Activated CD4-positive, alpha-beta T cell treated with anti-CD3 and anti-CD28 coated beads for 36 hours (primary cell): ENCODE data around the gene KRT33B. TPM values are rescaled to one million over a fixed set of nuclear protein-coding genes. Genes with fewer than 3 reads are reported as not detected.

Source experiments
- ATAC-seq: fragments of 200-7000 bp; cut with Tn5 transposase; one replicate; pipeline ENCODE4 v1.10.0; 2021; ENCODE audit warnings: mild to moderate bottlenecking, moderate library complexity
- CTCF ChIA-PET: fragments of 350-600 bp; sonication (Branson Sonifier 250); formaldehyde crosslinking; loops from one replicate; lab custom pipeline; 2021; ENCODE audit warnings: antibody characterized with exemption; lab: Charles Lee
- POLR2A ChIA-PET: fragments of 350-600 bp; sonication (Branson Sonifier 250); formaldehyde crosslinking; loops from one replicate; lab custom pipeline; 2021; ENCODE audit warnings: antibody characterized with exemption, inconsistent platforms; lab: Charles Lee
- DNase-seq: peaks from one replicate; pipeline ENCODE4 v3.0.0-alpha.2; 2020
- H3K27ac Mint-ChIP-seq: one replicate; pipeline ENCODE4 v1.8.0; 2021; ENCODE audit warnings: mixed read lengths
- H3K27me3 Mint-ChIP-seq: one replicate; pipeline ENCODE4 v1.8.0; 2021; ENCODE audit warnings: mixed read lengths
- H3K36me3 Mint-ChIP-seq: one replicate; pipeline ENCODE4 v1.8.0; 2021; ENCODE audit warnings: low read depth, mixed read lengths
- H3K4me1 Mint-ChIP-seq: one replicate; pipeline ENCODE4 v1.8.0; 2021; ENCODE audit warnings: mixed read lengths
- H3K4me3 Mint-ChIP-seq: one replicate; pipeline ENCODE4 v1.8.0; 2021; ENCODE audit warnings: mild to moderate bottlenecking, moderate library complexity, mixed read lengths
- H3K9me3 Mint-ChIP-seq: one replicate; pipeline ENCODE4 v1.8.0; 2021; ENCODE audit warnings: low read depth, mixed read lengths
- intact Hi-C, 2 experiments: fragments of 100-400 bp; cut with DNase I in 1 of 2; cut with micrococcal nuclease in 1 of 2; formaldehyde crosslinking; loops; one replicate each; pipeline versions ENCODE4 v1.14.2 to v1.15.1; 2022 to 2024; cut with DNase I, micrococcal nuclease
- total RNA-seq, 2 experiments: library from RNA; stranded (reverse); gene quantifications; one replicate each; pipeline ENCODE4 v1.2.3, GENCODE V29; 2021

The KRT33B gene
- not detected for total RNA-seq

GRCh38 chr17:41369713-41370112 lies at the start of gene KRT33B:
KRT33B (minus strand) TSS chr17:41369813; CDS start chr17:41369750, 63 bp downstream.
- ChIA-PET CTCF (interaction anchor here (0.8 to 3.7 kb wide), 3 partner anchors 20 to 408 kb away, joined by 3 to 22 read pairs (median 6); partner anchors contain the start of gene KRT33A), POLR2A (no interaction called here)
- Mint-ChIP-seq H3K27ac (no peak within 1 kb of the TSS), H3K4me3 (no peak within 1 kb of the TSS), H3K27me3 (no peaks in the 10 kb centered on the region), H3K36me3 (no peaks in the 10 kb centered on the region), H3K9me3 (peaks cover 4% of the 10 kb centered on the region), H3K4me1 (peaks cover 2% of the 10 kb centered on the region)
- ATAC-seq (no peak), DNase-seq (no peak)
- intact Hi-C loops = loop anchor here in 1 of 2 experiments (1.0 kb wide), 1 partner anchor 19 kb away; the partner anchor contains the start of gene KRT33A

DNA sequence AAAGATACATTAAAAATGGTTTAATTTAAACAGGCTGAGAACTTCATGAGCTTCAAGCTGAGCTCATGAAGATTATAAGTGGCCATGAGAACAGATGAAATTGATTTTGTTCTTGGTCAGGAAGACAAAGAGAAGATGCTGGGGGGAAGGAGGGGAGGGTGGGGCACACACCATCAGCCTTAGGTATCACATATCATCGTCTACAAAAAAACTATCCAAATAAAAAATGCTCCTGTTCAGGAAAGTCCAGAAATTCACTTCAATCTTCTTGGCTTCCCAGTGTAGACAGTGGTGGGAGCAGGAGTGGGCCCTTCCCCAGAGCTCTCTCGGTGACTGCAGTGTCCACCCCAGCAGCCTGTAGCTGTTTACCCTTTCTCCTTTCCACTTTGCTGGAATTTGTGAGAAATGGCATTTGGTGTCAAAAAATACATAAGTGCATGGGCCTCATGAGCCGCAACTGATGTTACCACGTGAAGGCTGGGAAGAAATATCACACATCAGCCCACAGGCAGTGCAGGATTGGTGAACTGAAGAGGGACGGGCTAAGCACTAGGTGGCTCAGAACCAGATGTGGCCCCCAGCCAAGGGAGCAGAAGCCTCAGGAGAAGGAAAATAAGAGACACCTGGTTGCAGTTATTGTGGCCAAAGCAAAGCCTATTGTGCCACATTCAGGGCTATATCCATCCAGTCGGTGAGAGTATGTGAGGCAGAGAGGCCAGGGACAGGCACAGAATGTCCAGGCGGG lies 48.7 kb upstream of the KRT33B start:
- no peak overlapping the region for H3K27ac Mint-ChIP-seq
- intact Hi-C loops = no loop called here
- H3K36me3 Mint-ChIP-seq = no peaks in the 10 kb centered on the region
- POLR2A ChIA-PET = no interaction called here
- H3K4me3 Mint-ChIP-seq = no peak overlapping the region
- ATAC-seq (no peak), DNase-seq (no peak)
- no peaks in the 10 kb centered on the region for H3K9me3 Mint-ChIP-seq
- H3K4me1 Mint-ChIP-seq = no peaks in the 10 kb centered on the region
- CTCF ChIA-PET = interaction anchor here (0.8 to 3.4 kb wide), 9 partner anchors 10 to 547 kb away, joined by 3 to 13 read pairs (median 3); no protein-coding TSS in a partner anchor
- H3K27me3 Mint-ChIP-seq = no peaks in the 10 kb centered on the region

DNA sequence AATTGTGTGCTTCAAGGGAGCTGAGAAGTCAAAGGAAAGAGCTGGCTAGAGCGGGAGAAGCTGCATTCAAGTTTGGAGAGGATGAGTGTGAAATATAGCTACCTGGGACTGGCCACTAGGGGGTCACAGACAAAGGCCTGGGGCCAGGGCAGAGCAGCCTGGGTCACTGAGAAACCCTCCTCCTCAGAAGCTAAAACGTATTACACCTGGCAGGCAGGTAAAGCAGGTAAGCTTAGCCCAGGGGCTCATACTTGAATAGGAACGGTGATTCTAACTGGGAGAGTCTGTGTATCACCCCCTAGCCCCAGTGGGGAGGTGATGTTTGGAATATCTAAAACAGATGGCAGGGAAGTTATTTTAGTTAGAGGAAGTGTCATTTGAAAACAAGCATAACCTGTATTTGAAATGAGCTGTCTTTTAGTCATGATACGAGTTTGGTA lies 48.0 kb upstream of the KRT33B start:
- H3K27ac Mint-ChIP-seq = no peak overlapping the region
- POLR2A ChIA-PET = no interaction called here
- no peaks in the 10 kb centered on the region for H3K4me1 Mint-ChIP-seq
- CTCF ChIA-PET = interaction anchor here (0.8 to 3.4 kb wide), 9 partner anchors 9 to 547 kb away, joined by 3 to 13 read pairs (median 3); no protein-coding TSS in a partner anchor
- ATAC-seq (no peak), DNase-seq (no peak)
- intact Hi-C loops = no loop called here
- no peaks in the 10 kb centered on the region for H3K9me3 Mint-ChIP-seq
- no peak overlapping the region for H3K4me3 Mint-ChIP-seq
- H3K36me3 Mint-ChIP-seq = no peaks in the 10 kb centered on the region
- no peaks in the 10 kb centered on the region for H3K27me3 Mint-ChIP-seq

DNA sequence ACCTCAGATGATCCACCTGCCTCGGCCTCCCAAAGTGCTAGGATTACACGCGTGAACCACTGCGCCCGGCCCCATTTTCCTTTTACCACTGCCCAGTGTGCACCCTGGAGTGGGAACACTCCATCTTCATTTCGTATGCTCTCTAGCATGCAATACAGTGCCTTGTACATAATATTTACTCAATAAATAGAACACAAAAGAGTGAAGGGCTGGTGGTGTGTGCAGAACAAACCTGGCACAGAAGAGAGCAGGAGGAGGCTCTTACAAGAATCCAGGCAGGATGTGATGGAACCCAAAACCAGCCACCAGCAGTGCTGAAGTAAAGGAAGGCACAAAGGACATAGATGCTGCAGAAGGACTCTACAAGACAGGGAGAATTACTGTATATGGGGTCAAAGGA lies 47.5 kb upstream of the KRT33B start:
- Mint-ChIP-seq H3K27ac (no peak overlapping the region), H3K36me3 (no peaks in the 10 kb centered on the region), H3K4me3 (no peak overlapping the region), H3K9me3 (no peaks in the 10 kb centered on the region), H3K4me1 (no peaks in the 10 kb centered on the region), H3K27me3 (no peaks in the 10 kb centered on the region)
- intact Hi-C loops = no loop called here
- no peak for ATAC-seq
- CTCF ChIA-PET = interaction anchor here (1.0 to 3.4 kb wide), 7 partner anchors 9 to 77 kb away, joined by 3 to 13 read pairs (median 3); no protein-coding TSS in a partner anchor
- POLR2A ChIA-PET = no interaction called here
- no peak for DNase-seq

DNA sequence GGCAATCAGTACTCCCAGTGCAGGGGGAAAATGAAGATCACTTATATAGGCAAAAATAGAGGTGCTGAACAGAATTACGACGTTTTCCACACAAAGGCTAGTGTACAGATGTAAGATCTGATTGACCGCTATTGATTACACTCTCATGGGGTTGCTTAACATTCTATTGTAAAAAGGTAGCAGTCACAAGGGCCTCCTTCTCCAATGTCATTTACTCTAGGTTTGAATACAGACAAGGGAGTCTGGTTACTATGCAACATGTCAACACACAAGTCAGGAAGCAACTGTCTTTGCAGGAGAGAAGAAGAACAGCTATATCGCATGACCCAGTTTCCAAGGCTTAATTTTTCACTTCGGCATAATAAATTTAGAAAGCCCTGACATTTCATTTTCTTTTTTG lies 46.9 kb upstream of the KRT33B start:
- no peaks in the 10 kb centered on the region for H3K9me3 Mint-ChIP-seq
- intact Hi-C loops = no loop called here

GRCh38 chr17:41415833-41416335 lies 46.3 kb upstream of the KRT33B start:
- Mint-ChIP-seq H3K4me1 (no peaks in the 10 kb centered on the region), H3K27me3 (no peaks in the 10 kb centered on the region), H3K27ac (no peak overlapping the region), H3K36me3 (no peaks in the 10 kb centered on the region), H3K9me3 (no peaks in the 10 kb centered on the region), H3K4me3 (no peak overlapping the region)
- ChIA-PET CTCF (interaction anchor here (1.4 kb wide), 1 partner anchor 8 kb away, joined by 4 read pairs; no protein-coding TSS in a partner anchor), POLR2A (no interaction called here)
- ATAC-seq (no peak), DNase-seq (no peak)
- intact Hi-C loops = no loop called here

More for the DNA sequence above, 46.9 kb upstream of the KRT33B start:
- POLR2A ChIA-PET = no interaction called here
- no peaks in the 10 kb centered on the region for H3K4me1 Mint-ChIP-seq
- no peak overlapping the region for H3K4me3 Mint-ChIP-seq
- no peaks in the 10 kb centered on the region for H3K36me3 Mint-ChIP-seq
- H3K27ac Mint-ChIP-seq = no peak overlapping the region
- CTCF ChIA-PET = interaction anchor here (1.4 kb wide), 1 partner anchor 9 kb away, joined by 4 read pairs; no protein-coding TSS in a partner anchor
- ATAC-seq (no peak), DNase-seq (no peak)
- no peaks in the 10 kb centered on the region for H3K27me3 Mint-ChIP-seq

DNA sequence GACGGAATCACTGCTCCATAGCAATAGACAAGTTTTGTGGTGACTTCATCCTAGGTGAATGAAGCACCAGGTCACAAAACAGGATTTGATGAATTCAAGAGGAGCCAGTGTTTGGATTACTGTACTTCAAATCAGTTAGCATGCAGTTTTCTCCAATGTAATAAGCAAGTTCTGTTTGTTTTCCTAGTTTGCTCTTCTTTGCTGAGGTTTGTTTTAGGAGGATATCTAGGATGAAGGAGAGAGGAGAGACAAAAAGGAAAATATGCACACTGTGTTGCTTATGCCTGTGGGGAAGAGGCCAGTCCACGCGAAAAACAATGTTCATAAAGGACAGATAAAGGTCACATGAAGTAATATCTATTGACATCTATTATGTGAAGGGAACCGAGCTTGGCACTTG lies 45.8 kb upstream of the KRT33B start:
- no peaks in the 10 kb centered on the region for H3K4me1 Mint-ChIP-seq

DNA sequence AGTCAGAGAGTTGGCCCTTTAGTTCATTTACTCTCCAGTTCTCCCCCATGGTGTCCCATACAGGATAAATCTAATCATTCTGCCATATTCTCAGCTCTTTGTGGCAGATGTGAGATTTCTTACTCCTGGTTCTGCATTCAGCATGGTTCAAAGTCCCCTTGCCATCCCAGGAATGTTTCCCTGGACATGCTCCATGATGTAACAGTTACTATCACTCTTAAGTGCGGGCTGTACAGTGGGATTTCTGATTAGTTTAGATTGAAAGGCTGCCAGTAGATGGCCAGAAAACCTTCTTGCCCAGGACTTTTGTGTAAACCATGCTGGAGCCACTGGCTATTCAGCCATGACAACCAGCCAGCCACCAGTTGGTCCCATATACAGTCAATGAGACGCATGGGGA lies 44.4 kb upstream of the KRT33B start:
- POLR2A ChIA-PET = no interaction called here
- ATAC-seq (no peak), DNase-seq (no peak)
- Mint-ChIP-seq H3K9me3 (no peaks in the 10 kb centered on the region), H3K36me3 (no peaks in the 10 kb centered on the region), H3K4me3 (no peak overlapping the region), H3K4me1 (peaks cover 4% of the 10 kb centered on the region), H3K27ac (no peak overlapping the region), H3K27me3 (no peaks in the 10 kb centered on the region)
- intact Hi-C loops = no loop called here
- CTCF ChIA-PET = interaction anchor here (0.6 kb wide), 1 partner anchor 135 kb away, joined by 3 read pairs; no protein-coding TSS in a partner anchor

More for the DNA sequence above, 45.8 kb upstream of the KRT33B start:
- POLR2A ChIA-PET = no interaction called here
- Mint-ChIP-seq H3K9me3 (no peaks in the 10 kb centered on the region), H3K4me3 (no peak overlapping the region), H3K27me3 (no peaks in the 10 kb centered on the region), H3K27ac (no peak overlapping the region), H3K36me3 (no peaks in the 10 kb centered on the region)
- ATAC-seq (no peak), DNase-seq (no peak)
- CTCF ChIA-PET = no interaction called here
- intact Hi-C loops = no loop called here

DNA sequence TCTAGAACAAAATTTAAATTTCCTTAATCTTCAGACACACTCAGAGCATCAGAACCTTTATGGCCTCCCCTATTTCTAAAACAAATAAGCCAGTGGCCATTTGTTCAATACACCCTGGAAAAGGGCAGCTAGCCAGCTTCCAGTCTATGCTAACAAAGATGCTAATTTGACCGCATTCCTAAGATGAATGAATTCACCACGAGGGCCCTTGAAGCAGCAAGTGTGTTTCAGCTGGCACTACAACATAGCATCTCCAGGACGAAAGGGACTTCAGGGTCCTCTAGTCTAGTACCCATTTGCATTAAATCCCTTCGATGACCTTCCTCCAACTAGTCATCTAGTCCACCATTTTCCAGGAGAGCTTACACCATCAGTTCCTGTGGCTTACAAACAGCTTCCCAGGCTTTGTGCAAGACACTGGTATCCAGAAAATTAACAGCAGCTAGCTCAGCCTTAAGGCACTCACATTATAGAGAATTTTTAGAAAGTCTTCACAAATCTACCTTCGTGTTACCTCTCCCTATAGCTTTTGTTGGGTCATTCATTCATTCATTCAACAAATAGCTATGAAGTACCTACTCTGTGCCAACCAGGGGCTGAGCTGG lies 43.8 kb upstream of the KRT33B start:
- intact Hi-C loops = no loop called here
- Mint-ChIP-seq H3K36me3 (no peaks in the 10 kb centered on the region), H3K27ac (no peak overlapping the region), H3K27me3 (no peaks in the 10 kb centered on the region), H3K9me3 (no peaks in the 10 kb centered on the region), H3K4me3 (no peak overlapping the region), H3K4me1 (peaks cover 6% of the 10 kb centered on the region)
- POLR2A ChIA-PET = no interaction called here
- CTCF ChIA-PET = interaction anchor here (0.6 to 0.9 kb wide), 2 partner anchors 31 to 136 kb away, joined by 3 read pairs; partner anchors contain the start of gene KRT34
- no peak for DNase-seq
- ATAC-seq = no peak

DNA sequence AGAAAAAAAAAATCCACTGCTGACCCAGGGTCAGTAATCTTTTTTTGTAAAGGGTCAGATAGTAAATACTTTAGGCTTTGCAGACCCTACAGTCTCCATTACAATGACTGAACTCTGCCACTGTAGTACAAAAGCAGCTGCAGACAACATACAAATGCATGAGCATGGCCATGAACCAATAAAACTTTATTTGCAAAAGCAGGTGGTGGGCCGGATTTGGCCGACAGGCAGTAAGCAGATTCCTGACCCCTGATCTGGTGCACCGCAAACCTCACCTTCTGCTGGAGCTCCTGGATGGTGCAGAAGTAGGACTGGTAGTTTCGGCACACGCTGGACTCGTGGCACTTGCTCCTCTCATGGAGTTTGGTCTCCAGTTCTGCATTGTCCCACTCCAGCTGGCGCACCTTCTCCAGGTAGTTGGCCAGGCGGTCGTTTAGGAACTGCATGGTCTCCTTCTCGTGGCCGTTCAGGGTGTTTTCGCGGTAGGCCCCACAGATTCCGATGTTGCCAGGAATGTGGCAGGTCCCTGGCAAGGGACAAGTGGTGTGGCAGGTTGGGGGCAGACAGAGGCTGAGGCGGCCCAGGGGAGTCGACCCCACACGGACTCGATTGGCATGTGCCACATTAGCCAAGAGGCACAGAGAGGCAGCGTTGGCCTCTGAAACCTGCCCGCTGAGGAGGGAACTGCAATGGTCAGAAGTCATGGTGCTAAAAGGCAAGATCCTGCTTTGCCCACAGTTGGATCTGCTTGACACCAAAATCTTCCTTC lies 41.6 kb upstream of the KRT33B start:
- no peaks in the 10 kb centered on the region for H3K9me3 Mint-ChIP-seq
- POLR2A ChIA-PET = no interaction called here
- ATAC-seq = no peak
- CTCF ChIA-PET = interaction anchor here (1.0 kb wide), 1 partner anchor 63 kb away, joined by 4 read pairs; no protein-coding TSS in a partner anchor
- DNase-seq = no peak
- peaks cover 8% of the 10 kb centered on the region for H3K4me1 Mint-ChIP-seq
- intact Hi-C loops = no loop called here
- no peak overlapping the region for H3K4me3 Mint-ChIP-seq
- H3K27me3 Mint-ChIP-seq = no peaks in the 10 kb centered on the region
- H3K36me3 Mint-ChIP-seq = no peaks in the 10 kb centered on the region
- no peak overlapping the region for H3K27ac Mint-ChIP-seq

DNA sequence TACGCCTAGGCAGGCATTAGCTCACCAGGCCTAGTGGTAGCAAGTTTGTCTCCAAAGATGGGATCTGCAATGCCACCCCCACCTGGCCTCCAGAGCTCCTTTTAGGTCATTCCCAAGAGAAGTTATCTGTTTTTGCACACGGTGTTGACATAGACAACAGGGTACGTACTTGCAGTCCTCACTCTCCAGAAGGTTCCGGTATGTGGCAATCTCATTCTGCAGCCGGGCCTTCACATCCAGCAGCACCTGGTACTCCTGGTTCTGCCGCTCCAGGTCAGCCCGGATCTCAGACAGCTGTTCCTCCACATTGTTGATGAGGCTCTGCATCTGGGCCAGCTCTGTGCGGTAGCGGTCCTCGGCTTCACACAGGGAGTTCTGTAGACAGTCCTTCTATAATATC lies 37.6 kb upstream of the KRT33B start:
- Mint-ChIP-seq H3K4me1 (peaks cover 32% of the 10 kb centered on the region), H3K36me3 (no peaks in the 10 kb centered on the region), H3K9me3 (no peaks in the 10 kb centered on the region), H3K27ac (no peak overlapping the region), H3K4me3 (no peak overlapping the region), H3K27me3 (no peaks in the 10 kb centered on the region)
- ATAC-seq (no peak), DNase-seq (no peak)
- POLR2A ChIA-PET = no interaction called here
- CTCF ChIA-PET = interaction anchor here (1.4 kb wide), 1 partner anchor 9 kb away, joined by 4 read pairs; no protein-coding TSS in a partner anchor
- intact Hi-C loops = loop anchor here in 1 of 2 experiments (10.0 kb wide), 1 partner anchor 792 kb away; no protein-coding TSS in a partner anchor
